Measurements from ENCODE around the gene KRT16. TPM values are rescaled to one million over a fixed set of nuclear protein-coding genes. Genes with fewer than 3 reads are reported as not detected.

The KRT16 gene
- polyA plus RNA-seq, 1 donor (not counting 4 experiments of a cell fraction or from before 2014, with no cell fraction given) = 1,851 TPM

- Histone ChIP-seq H3K4me2 (ENCODE audit: control insufficient read depth, extremely low read depth, insufficient read depth, low read depth, low read length) (no peak overlapping the region), H3K4me3 (ENCODE audit: control insufficient read depth in 2 of 3, extremely low read depth in 1 of 3, insufficient read depth in 2 of 3, low read depth in 1 of 3, low read length in 3 of 3) (no peak overlapping the region), H3K36me3 (ENCODE audit: control insufficient read depth in 2 of 2, extremely low read depth in 1 of 2, insufficient read depth in 2 of 2, low read length in 2 of 2) (no peaks in the 10 kb centered on the region), H3K4me1 (ENCODE audit: control insufficient read depth, extremely low read depth, insufficient read depth, low read length) (peaks cover 22% of the 10 kb centered on the region), H3K9ac (ENCODE audit: control insufficient read depth, extremely low read depth, insufficient read depth, low read length) (no peak overlapping the region), H3K9me1 (ENCODE audit: control insufficient read depth, extremely low read depth, insufficient read depth, low read length) (no peaks in the 10 kb centered on the region), H3K9me3 (ENCODE audit: control insufficient read depth, low read depth, low read length) (no peaks in the 10 kb centered on the region), H2AFZ (ENCODE audit: control insufficient read depth, low read length) (no peak overlapping the region), H3K27ac (ENCODE audit: control insufficient read depth, insufficient read depth, low read length) (no peak overlapping the region), H3K79me2 (ENCODE audit: control insufficient read depth, insufficient read depth, low read length) (no peaks in the 10 kb centered on the region), H3K27me3 (ENCODE audit: control insufficient read depth, extremely low read depth, insufficient read depth, low read length) (no peaks in the 10 kb centered on the region), H4K20me1 (ENCODE audit: control insufficient read depth, extremely low read depth, insufficient read depth, low read length) (no peaks in the 10 kb centered on the region)
- TF ChIP-seq EZH2 (IDR thresholded peaks at IDR 0.05; ENCODE audit: low read length) = no peak
- TF ChIP-seq CTCF (optimal IDR thresholded peaks at IDR 0.05 in 1 of 3, IDR thresholded peaks at IDR 0.05 in 1 of 3, conservative IDR thresholded peaks at IDR 0.05 in 1 of 3; ENCODE audit: extremely low read depth in 1 of 3, insufficient read depth in 2 of 3, low read length in 3 of 3) = no peak
- DNase-seq (ENCODE audit: low read depth, low spot score) (no peak), FAIRE-seq (no peak)
- dilution Hi-C loops (cut with MboI; ENCODE audit: extremely low pct_ligation_motif_present, low sequenced_read_pairs) = no loop called here
Measured at GRCh38 chr17:41638194-41638593, 25.6 kb upstream of the KRT16 start.

GRCh38 chr17:41636652-41637051, 24.1 kb upstream of the KRT16 start:
- no peak for TF ChIP-seq CTCF (optimal IDR thresholded peaks at IDR 0.05 in 1 of 3, IDR thresholded peaks at IDR 0.05 in 1 of 3, conservative IDR thresholded peaks at IDR 0.05 in 1 of 3; ENCODE audit: extremely low read depth in 1 of 3, insufficient read depth in 2 of 3, low read length in 3 of 3)
- no peak for TF ChIP-seq EZH2 (IDR thresholded peaks at IDR 0.05; ENCODE audit: low read length)
- Histone ChIP-seq H2AFZ (ENCODE audit: control insufficient read depth, low read length) (no peak overlapping the region), H3K36me3 (ENCODE audit: control insufficient read depth in 2 of 2, extremely low read depth in 1 of 2, insufficient read depth in 2 of 2, low read length in 2 of 2) (no peaks in the 10 kb centered on the region), H3K27ac (ENCODE audit: control insufficient read depth, insufficient read depth, low read length) (no peak overlapping the region), H3K4me1 (ENCODE audit: control insufficient read depth, extremely low read depth, insufficient read depth, low read length) (peaks cover 22% of the 10 kb centered on the region), H3K4me2 (ENCODE audit: control insufficient read depth, extremely low read depth, insufficient read depth, low read depth, low read length) (no peak overlapping the region), H3K9ac (ENCODE audit: control insufficient read depth, extremely low read depth, insufficient read depth, low read length) (no peak overlapping the region), H3K4me3 (ENCODE audit: control insufficient read depth in 2 of 3, extremely low read depth in 1 of 3, insufficient read depth in 2 of 3, low read depth in 1 of 3, low read length in 3 of 3) (no peak overlapping the region), H3K9me1 (ENCODE audit: control insufficient read depth, extremely low read depth, insufficient read depth, low read length) (no peaks in the 10 kb centered on the region), H4K20me1 (ENCODE audit: control insufficient read depth, extremely low read depth, insufficient read depth, low read length) (no peaks in the 10 kb centered on the region), H3K27me3 (ENCODE audit: control insufficient read depth, extremely low read depth, insufficient read depth, low read length) (no peaks in the 10 kb centered on the region), H3K9me3 (ENCODE audit: control insufficient read depth, low read depth, low read length) (no peaks in the 10 kb centered on the region), H3K79me2 (ENCODE audit: control insufficient read depth, insufficient read depth, low read length) (no peaks in the 10 kb centered on the region)
- DNase-seq (ENCODE audit: low read depth, low spot score) (no peak), FAIRE-seq (no peak)
- dilution Hi-C loops (cut with MboI; ENCODE audit: extremely low pct_ligation_motif_present, low sequenced_read_pairs) = no loop called here
